Osteoblast (primary cell): ENCODE measurements around the gene UNC93B1. TPM values are rescaled to one million over a fixed set of nuclear protein-coding genes. Genes with fewer than 3 reads are reported as not detected.

Source experiments
- DNase-seq: peaks from one replicate; pipeline ENCODE4 v3.0.0; 2011; ENCODE audit warnings: low spot score, mixed read lengths; ENCODE audit not compliant: insufficient read length; ENCODE audit errors: missing footprints
- H2AFZ ChIP-seq: 2 replicates; pipeline ENCODE4 v1.6.0; 2011; ENCODE audit warnings: mild to moderate bottlenecking, low read length
- H3K27ac ChIP-seq: 2 replicates; pipeline ENCODE4 v1.5.1; 2011; ENCODE audit warnings: mild to moderate bottlenecking, low read depth, low read length, moderate library complexity
- H3K27me3 ChIP-seq: 2 replicates; pipeline ENCODE4 v1.6.0; 2012; ENCODE audit warnings: mild to moderate bottlenecking, control low read depth, inconsistent platforms, low read length, moderate library complexity; ENCODE audit not compliant: insufficient read depth
- H3K36me3 ChIP-seq: 2 replicates; pipeline ENCODE4 v1.5.1; 2011; ENCODE audit warnings: mild to moderate bottlenecking, low read length, control low read depth, moderate library complexity; ENCODE audit not compliant: insufficient read depth
- H3K4me1 ChIP-seq: 2 replicates; pipeline ENCODE4 v1.5.1; 2011; ENCODE audit warnings: mild to moderate bottlenecking, low read length, control low read depth, moderate library complexity; ENCODE audit not compliant: insufficient read depth
- H3K4me2 ChIP-seq: 2 replicates; pipeline ENCODE4 v1.6.0; 2011; ENCODE audit warnings: mild to moderate bottlenecking, low read length; ENCODE audit not compliant: insufficient read depth
- H3K4me3 ChIP-seq: fragments of 200-600 bp; sonication (generic); 3 replicates; pipeline ENCODE4 v1.5.1; 2012; ENCODE audit warnings: mild to moderate bottlenecking, low read length, inconsistent platforms; ENCODE audit not compliant: insufficient read depth
- H3K79me2 ChIP-seq: 2 replicates; pipeline ENCODE4 v1.6.0; 2012; ENCODE audit warnings: mild to moderate bottlenecking, low read length, control low read depth, inconsistent platforms; ENCODE audit not compliant: insufficient read depth
- H3K9me3 ChIP-seq: 2 replicates; pipeline ENCODE4 v1.5.1; 2011; ENCODE audit warnings: low read depth, low read length, control low read depth
- H4K20me1 ChIP-seq: 2 replicates; pipeline ENCODE4 v1.6.0; 2012; ENCODE audit warnings: mild to moderate bottlenecking, low read length, control low read depth; ENCODE audit not compliant: insufficient read depth
- total RNA-seq: library from RNA; depleted of rRNA; stranded (reverse); fragments of >200 nt; gene quantifications from 2 replicates; pipeline ENCODE4 v1.2.3, GENCODE V29; 2012
- TF ChIP-seq, protein P1 (sequence below): IDR thresholded peaks from 2 replicates; pipeline ENCODE4 v1.5.1; 2011; ENCODE audit warnings: mild to moderate bottlenecking, low read depth, low read length, moderate library complexity; ENCODE audit errors: extremely low read depth

The UNC93B1 gene
- total RNA-seq, 1 donor, result 39.8 TPM

DNA sequence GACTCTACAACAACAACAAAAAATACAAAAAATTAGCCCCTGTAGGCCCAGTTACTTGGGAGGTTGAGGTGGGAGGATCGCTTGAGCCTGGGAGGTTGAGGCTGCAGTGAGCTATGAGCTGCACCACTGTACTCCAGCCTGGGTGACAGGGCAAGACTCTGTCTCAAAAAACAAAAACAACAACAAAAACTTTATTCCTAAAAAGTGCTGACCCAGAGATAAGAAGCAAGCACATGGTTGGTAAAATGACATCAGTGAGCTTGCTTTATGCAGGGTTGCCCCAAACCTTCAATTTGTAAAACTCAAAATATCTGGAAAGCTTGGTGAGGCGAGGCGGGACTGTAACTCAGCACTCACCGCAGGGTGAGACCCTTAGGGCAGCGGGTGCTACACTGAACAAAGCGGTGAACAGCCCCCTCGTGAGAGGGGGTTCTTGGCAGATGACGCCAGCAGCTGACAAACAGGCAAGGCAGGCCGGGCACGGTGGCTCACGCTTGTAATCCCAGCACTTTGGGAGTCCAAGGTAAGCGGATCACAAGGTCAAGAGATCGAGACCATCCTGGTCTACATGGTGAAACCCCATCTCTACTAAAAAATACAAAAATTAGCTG lies 31.5 kb upstream of the UNC93B1 start:
- H3K4me2 ChIP-seq, result no peak overlapping the region
- no peak overlapping the region for H3K4me3 ChIP-seq
- TF ChIP-seq, protein P1, sequence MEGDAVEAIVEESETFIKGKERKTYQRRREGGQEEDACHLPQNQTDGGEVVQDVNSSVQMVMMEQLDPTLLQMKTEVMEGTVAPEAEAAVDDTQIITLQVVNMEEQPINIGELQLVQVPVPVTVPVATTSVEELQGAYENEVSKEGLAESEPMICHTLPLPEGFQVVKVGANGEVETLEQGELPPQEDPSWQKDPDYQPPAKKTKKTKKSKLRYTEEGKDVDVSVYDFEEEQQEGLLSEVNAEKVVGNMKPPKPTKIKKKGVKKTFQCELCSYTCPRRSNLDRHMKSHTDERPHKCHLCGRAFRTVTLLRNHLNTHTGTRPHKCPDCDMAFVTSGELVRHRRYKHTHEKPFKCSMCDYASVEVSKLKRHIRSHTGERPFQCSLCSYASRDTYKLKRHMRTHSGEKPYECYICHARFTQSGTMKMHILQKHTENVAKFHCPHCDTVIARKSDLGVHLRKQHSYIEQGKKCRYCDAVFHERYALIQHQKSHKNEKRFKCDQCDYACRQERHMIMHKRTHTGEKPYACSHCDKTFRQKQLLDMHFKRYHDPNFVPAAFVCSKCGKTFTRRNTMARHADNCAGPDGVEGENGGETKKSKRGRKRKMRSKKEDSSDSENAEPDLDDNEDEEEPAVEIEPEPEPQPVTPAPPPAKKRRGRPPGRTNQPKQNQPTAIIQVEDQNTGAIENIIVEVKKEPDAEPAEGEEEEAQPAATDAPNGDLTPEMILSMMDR, result no peak
- H3K27ac ChIP-seq, result no peak overlapping the region
- H3K79me2 ChIP-seq, result peaks cover 55% of the 10 kb centered on the region
- no peak overlapping the region for H2AFZ ChIP-seq
- no peaks in the 10 kb centered on the region for H4K20me1 ChIP-seq
- peak; percentile 82 for DNase-seq
- peaks cover 25% of the 10 kb centered on the region for H3K4me1 ChIP-seq
- H3K27me3 ChIP-seq, result no peaks in the 10 kb centered on the region
- no peaks in the 10 kb centered on the region for H3K9me3 ChIP-seq
- peaks cover 25% of the 10 kb centered on the region for H3K36me3 ChIP-seq

DNA sequence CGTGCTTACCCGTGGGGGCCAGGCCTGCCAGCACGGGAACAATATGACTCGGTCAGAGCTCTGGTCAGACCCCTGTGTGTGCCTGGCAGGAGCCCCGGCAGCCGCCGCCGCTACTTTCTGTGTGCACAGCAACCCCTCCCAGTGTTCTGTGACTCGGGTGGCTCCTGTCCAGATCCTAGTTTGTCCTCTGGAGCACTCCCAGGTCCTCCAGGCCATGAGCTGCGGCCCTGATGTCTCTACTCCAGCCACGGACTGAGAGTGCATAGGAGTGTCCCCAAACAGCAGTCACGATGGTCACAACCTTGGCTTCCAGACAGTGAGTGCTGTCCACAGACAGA lies 29.8 kb upstream of the UNC93B1 start:
- Histone ChIP-seq H3K4me3 (no peak overlapping the region), H3K27ac (no peak overlapping the region), H3K36me3 (peaks cover 25% of the 10 kb centered on the region), H3K4me1 (peaks cover 31% of the 10 kb centered on the region), H2AFZ (no peak overlapping the region), H3K79me2 (peaks cover 42% of the 10 kb centered on the region), H3K4me2 (no peak overlapping the region), H3K9me3 (no peaks in the 10 kb centered on the region), H3K27me3 (no peaks in the 10 kb centered on the region), H4K20me1 (no peaks in the 10 kb centered on the region)
- TF ChIP-seq, protein P1, result no peak
- DNase-seq, result peak; percentile 58

DNA sequence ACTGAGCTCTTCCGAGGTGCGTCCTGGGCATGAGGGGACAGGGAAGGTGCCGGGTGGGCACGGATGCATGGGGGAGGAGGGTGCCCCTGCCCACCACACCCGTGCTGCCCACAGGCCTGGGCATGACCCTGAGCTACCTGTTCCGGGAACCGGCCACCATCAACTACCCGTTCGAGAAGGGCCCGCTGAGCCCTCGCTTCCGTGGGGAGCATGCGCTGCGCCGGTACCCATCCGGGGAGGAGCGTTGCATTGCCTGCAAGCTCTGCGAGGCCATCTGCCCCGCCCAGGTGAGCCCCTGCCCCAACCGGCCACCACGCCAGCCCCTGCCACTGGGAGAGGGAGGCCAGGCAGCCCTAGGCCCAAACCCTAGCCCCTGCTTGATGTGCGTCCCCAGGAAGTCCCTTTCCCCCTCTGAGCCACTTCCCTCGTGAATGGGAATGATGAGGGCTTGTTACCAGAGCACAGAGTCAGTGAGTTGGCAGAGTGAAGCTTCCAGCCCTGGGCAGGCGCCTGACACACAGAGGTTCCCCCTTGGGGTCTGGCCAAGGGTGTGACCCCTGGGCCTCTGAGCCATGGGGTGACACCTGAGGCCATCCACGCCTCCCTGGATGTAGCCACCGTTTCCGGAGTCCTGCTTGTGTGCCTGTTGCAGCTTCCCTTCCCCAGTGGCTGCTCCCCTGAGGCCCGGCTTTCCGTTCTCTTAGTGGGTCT lies 29.3 kb upstream of the UNC93B1 start:
- H3K79me2 ChIP-seq, result peaks cover 36% of the 10 kb centered on the region
- H3K4me3 ChIP-seq, result no peak overlapping the region
- peaks cover 25% of the 10 kb centered on the region for H3K36me3 ChIP-seq
- H3K27me3 ChIP-seq, result no peaks in the 10 kb centered on the region
- H3K4me1 ChIP-seq, result peaks cover 31% of the 10 kb centered on the region
- TF ChIP-seq, protein P1, result no peak
- H4K20me1 ChIP-seq, result no peaks in the 10 kb centered on the region
- H3K4me2 ChIP-seq, result no peak overlapping the region
- peak; percentile 74 for DNase-seq
- H3K27ac ChIP-seq, result no peak overlapping the region
- no peak overlapping the region for H2AFZ ChIP-seq
- H3K9me3 ChIP-seq, result no peaks in the 10 kb centered on the region

DNA sequence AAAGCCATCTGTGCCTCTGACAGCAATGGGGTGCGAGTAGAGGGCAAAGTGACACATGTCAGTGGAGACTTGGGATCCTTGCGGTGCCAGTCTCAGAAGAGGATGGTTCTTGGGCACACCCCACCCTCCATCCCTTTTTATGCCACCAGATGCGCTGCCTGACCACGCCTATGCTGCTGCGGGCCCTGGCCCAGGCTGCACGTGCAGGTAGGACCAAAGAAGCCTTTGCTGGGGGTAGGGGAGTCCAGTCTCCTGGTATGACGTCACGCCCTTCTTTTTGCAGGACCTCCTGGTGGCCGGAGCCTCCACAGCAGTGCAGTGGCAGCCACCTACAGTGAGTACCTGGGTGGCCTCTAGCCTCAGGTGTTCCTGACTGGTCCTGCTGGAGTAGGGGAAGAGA lies 28.1 kb upstream of the UNC93B1 start:
- no peaks in the 10 kb centered on the region for H3K9me3 ChIP-seq
- H3K27me3 ChIP-seq, result no peaks in the 10 kb centered on the region
- TF ChIP-seq, protein P1, result no peak
- no peak overlapping the region for H2AFZ ChIP-seq
- H3K36me3 ChIP-seq, result peaks cover 32% of the 10 kb centered on the region
- peaks cover 41% of the 10 kb centered on the region for H3K4me1 ChIP-seq
- H4K20me1 ChIP-seq, result no peaks in the 10 kb centered on the region
- H3K79me2 ChIP-seq, result peaks cover 35% of the 10 kb centered on the region
- H3K4me3 ChIP-seq, result peak overlapping the region; percentile 82
- DNase-seq, result no peak
- H3K27ac ChIP-seq, result peak overlapping the region; percentile 91
- peak overlapping the region; percentile 98 for H3K4me2 ChIP-seq
